Measurements from ENCODE around the gene U2AF2.

The U2AF2 gene

GRCh38 chr19:55720214-55720746 is 65.4 kb downstream of the U2AF2 start:
- no peak for DNase-seq

GRCh38 chr19:55720801-55721200 is 66.0 kb downstream of the U2AF2 start:
- no peak for DNase-seq

DNA sequence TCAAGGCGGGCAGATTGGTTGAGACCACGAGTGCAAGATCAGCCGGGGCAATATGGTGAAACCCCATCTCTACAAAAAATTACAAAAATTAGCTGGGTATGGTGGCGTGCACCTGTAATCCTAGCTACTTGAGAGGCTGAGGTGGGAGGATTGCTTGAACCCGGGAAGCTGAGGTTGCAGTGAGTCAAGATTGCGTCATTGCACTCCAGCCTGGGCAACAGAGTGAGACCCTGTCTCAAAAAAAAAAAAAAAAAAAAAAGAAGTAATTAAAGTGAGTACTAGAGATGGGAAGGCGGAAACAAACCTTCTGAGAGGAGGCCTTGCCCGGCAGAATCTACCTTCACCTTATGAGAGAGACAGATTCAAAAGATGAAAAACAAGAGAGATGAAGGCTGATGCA is 68.7 kb downstream of the U2AF2 start:
- no peak for DNase-seq

Measured in NCI-H1694 treated with DMSO at 0.1 percent for 48 hours (cell line).